GM21619 (cell line): Measurements from ENCODE around the gene ITPR1.

Experiments
- ATAC-seq: cut with Tn5 transposase; IDR thresholded peaks from one replicate; pipeline ENCODE4 v1.9.1; 2021; ENCODE audit not compliant: unreplicated experiment

The ITPR1 gene

DNA sequence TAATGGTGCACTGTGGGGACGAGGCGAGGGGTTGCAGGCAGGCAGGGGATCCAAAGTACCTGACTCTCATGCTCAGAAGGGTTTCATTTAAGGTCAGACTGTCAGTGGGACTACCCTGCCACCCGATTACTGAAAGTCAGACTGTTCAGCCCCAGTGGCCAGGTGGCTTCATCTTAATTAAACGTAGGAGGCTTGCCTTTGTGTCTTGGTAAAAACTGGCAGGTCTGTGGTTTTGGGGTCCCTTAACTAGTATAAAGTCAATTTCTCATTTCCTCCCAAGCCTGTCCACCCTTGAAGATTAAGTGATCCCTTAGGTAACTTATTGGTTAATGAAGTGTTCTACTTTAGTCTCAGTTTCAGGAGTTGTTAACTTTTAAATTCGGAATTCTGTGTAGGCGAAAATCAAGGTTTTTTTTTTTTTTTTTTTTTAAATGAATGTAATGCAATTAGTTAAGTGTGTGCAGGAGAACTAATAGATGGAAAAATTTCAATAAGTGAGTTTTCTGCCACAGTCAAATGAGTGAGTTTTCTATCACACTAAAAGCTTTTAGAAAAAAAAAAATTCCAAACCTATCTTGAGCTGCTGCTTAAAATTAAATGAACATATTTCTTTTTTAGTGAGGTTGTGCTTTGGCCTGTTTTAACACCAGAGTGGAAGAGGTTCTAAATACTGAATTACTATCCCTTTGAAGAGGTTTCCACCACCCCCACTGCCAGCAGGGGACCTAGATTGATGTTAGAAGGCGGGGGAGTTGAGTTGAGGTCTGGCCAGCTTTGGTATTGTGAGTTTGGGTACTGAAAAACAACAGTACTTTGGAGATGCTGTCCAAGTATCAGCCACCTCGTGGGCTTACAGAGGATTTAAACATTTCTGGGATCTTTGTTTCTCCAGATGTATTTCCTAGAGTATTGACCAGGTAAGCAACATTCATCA lies 15.2 kb downstream of the ITPR1 start:
- ATAC-seq, result peak; percentile 70

DNA sequence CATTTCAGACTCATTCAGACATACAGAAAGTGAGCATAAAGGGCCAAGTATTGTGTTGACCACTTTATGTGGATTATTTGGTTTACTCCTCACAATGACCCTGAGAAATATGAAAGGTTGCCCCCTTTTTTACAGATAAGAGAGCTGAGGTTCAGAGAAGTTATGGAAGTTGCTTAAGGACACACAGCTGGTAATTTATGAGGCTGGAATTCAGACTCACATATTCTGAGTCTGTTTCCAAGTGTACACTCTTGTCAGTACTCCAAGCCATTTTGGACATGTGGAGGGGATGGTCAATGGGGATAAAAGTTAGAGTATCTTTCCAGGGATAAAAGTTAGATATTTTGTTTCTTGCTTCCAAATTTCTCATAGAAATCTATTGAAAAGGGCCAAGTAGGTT lies 15.9 kb downstream of the ITPR1 start:
- ATAC-seq, result no peak

DNA sequence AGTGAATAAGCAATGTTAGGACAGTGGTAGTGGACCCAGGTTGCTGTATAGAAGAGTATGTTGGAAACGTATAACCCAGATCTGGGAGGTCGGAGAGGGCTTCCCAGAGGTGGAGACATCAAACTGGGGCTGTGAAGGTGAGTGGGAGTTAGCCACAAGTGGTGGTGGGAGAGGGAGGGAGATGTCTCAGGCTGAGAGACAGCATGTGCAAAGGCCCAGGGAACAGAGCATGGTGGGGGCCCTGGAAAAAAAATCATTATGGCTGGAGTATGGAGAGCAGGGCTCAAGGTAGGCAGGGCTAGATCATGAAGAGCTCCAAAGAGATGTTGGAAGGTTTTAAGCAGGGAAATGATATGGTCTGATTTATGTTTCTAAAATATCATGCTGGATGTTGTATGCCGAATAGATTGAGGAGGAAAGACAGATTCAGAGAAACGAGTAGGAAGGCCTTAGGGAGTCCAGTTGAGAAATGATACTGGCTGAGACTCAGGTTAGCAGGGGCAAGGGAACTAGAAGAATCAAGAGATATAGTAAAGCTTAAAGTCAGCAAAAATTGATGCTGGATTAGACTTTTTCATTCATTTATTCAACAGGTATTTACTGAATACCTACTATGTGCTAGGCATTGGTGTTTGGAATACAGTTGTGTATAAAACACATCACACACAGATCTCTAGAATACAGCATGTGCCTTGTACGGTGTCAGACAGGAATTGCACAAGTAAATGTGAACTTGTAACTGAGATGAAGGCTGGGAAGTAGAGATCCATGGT lies 17.0 kb downstream of the ITPR1 start:
- ATAC-seq, result no peak

DNA sequence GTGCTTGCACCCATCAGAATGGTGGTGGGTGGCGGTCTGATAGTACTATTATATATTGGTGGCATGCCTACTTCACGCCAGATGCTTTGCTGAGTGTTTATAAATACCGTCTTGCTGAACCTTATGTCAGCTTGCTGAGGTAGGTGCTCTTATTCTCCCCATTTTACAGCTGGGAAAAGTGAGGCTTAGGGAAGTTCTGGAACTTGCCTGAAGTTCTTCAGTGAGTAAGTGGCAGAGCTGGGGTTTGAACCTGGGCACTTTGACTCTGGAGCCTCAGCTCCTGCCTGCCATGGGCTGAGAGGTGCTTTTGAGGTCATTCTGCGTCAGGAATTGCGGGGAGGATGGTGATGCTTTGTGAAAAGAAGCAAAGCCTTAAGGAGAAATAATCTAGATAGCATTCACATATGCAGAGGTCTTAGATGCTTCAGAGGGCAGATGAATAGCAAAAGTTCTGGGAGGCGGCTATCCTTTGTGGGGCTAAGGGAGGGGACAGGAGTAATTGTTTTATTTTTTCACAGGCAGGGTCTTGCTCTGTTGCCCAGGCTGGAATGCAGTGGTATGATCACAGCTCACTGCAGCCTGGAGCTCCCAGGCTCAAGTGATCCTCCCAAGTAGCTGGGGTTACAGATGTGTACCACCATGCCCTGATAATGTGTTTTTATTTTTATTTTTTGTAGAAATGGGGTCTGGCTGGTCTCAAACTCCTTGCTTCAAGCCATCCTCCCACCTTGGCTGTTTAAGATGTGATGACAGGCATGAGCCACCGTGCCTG lies 18.5 kb downstream of the ITPR1 start:
- ATAC-seq, result no peak

DNA sequence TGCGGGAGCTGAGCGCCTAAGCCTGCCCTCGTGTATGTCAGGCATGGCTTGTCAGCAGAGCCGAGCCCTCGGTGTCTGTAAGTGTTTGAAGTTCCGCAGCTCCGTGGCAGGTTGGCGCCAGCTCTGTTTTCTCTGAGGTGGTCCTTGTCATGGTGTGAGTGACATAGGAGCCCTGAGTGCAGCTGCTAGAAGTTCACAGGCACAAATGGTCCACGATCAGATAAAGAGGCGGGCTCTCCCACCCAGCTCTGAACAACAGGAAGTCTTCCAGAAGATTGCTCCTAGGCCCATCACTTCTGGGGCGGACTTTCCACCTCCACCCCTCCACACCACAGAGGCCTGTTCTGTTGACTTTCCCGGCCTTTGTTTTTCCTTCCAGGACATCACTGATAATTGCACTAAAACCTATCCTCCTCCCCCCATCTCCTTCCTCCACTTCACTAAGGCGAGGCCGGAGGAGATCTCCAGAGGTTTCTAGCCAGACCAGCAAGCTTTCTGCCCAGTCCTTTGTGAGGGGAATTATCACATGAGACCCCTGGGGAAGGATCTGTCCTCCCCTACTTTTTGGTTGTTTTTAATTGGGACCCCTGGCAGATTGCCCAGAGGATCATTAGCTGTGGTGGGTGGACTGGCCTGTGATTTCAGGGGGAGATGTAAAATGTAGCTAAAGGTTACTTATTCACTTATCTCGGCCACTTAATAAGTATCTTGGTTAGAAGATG lies 19.9 kb downstream of the ITPR1 start:
- ATAC-seq, result no peak

DNA sequence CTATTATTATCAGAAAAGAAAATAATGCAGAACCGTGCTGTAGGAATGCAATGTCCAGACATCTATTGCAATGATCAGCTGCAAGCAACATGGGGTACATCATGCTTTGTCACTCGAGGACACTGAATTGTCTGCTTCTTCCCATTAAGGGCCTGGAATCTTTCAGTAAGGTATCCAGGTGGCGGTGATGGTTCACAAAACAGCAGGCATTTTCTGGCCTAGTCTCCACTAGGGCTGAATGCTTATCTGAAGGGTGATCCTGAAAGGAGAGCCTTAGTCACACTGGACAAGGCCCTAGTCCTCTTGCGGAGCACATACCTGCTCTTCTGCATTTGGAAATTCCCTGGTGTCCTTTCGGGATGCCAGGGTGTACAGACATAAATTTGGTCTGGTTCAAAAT lies 21.2 kb downstream of the ITPR1 start:
- ATAC-seq, result no peak

DNA sequence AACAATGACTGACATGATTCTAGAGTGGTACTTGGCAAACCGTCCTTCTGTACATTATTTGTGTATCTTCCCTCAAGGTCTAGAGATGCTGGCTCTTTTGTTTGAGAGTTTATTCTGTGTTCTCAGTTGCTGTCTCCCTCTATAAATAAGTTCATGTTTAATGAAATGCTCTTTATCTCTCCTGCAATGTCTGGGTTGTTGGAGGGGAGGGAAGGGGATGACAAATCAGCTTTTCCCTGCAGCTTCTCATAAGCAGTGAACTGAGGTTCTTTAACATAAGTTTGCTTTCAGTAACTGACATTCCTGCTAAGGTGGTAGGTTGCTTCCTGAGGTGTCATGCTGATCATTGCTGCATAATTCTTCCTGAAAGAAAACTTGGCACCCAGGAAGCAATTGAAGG lies 21.8 kb downstream of the ITPR1 start:
- ATAC-seq, result no peak

DNA sequence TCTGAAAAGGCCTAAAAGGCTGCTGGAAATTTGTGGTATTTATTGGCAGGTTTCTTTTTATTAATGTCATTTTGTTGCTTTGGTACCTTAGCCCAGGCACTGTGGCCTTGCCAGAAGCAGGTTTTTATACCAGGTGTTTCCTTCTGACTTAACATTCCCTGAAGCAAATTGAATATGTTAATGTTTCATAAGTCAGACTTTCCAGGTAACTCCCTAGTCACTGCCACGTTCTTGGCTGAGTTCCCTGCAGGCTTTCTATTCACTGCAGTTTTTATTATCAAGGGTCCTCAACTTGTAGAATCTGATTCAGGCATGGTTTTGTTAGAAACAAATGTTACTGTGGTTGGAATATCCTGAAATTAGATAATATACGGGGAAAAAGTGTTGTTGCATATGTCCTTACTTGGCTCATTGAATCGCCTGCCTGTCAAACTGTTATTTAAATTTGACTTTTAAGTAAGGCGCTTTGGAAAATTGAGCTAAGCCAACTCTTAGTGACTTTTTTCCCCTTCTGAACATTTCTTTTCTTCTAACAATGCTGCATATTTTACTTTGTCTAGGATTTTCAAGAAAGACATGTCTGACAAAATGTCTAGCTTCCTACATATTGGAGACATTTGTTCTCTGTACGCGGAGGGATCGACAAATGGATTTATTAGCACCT lies 22.9 kb downstream of the ITPR1 start:
- ATAC-seq, result no peak

DNA sequence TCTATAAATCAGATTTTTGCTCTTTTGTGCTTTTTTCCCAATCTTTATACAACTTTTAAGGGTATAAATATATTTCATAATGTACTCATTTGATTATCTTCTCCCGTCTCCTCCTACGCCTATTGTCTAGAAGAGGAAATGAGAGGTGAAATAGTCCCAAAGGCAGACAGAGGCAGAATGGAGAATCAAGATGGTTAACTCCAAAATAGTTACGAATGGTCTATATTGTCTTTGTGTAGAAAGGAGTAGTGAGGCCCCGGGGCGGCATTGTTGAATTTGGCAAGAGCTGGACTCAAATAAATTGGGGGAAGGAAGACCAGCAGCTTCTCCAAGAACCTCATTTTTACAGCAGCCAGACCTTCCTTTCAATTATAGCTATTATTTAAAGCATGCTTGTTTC lies 23.9 kb downstream of the ITPR1 start:
- no peak for ATAC-seq

DNA sequence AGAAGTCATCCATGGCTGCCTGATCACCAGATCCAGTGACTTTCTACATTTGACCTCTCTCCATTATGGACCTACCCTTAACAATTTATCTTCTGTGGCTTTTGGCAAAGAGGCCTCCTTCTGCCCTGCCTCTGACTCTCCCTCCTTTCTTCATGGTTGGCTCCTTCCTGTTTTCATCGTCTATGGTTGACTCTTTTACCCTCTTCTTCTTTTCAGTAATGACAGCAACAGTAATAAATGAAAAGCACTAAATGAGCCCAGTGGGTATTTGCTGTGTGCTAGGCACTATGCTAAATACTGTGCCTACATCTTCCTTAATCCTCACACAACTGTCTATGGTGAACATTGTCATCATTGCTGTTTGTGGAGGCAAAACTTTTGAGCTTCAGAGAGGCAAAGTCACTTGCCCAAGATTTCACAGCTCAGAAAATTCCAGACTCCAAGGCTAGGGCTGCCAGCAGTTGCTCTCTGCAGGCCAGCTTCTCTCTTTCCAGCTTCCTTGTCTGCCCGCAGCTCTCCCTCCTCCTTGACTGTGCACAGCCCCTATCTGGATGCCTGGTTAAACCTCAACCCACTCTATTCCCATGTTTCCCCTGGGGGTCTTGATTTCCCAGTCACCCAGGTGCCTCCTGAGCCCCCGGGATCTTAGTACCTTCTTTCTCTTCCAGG lies 24.6 kb downstream of the ITPR1 start:
- ATAC-seq, result peak; percentile 45

DNA sequence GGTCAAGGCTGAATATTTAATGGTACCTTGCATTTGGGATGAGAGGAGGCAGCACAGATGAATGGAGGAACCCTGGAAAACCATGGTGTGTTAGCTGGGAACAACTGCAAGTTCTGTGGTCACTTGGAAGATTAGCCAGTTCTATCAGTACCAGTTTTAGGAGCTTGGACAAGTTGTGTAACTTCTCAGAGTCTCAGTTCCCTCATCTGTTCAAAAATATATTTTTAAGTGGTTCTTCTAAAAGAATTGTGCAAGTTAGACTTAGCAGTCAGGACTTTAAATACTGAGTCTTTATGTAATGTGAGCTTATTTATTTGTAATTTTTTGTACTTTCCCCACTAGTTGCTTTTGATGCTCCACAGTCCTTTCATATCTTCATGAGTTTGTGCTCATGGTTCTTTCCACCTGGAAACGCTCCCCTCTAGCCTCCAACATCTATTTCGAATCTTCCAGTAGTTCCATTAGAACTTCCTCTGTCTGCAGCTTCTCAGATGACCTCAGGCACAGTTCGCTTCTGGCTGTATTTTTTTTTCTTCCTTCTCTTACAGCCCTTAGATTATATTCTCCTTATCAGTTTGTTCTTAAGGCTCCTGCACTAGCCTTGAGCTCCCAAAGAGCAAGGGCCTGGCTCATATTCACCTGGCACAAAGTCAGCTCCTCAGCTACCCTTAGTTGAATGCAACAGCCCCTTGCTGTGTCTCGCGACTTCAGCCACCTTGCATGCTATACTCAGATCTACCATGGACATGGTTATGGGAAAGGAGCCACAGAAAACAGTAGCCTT lies 27.1 kb downstream of the ITPR1 start:
- no peak for ATAC-seq

DNA sequence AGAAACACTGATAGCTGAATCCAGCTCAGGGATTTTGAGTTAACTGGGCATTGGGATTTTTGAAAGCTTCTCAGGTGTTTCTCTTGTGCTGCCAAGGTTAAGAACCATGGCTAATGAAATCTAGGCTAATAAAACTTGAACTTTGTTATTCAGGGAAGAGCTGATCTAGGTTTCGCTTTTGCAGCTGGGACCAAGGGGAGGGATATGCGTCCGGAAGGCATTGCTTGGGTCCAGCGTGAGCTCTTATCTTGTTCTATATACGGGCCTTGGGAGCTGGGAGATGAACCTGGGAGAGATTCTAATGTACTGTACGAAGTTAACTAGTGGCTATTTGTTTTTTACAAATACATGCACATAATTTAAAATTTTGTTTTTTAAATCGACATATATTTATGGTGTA lies 29.8 kb downstream of the ITPR1 start:
- ATAC-seq, result no peak

DNA sequence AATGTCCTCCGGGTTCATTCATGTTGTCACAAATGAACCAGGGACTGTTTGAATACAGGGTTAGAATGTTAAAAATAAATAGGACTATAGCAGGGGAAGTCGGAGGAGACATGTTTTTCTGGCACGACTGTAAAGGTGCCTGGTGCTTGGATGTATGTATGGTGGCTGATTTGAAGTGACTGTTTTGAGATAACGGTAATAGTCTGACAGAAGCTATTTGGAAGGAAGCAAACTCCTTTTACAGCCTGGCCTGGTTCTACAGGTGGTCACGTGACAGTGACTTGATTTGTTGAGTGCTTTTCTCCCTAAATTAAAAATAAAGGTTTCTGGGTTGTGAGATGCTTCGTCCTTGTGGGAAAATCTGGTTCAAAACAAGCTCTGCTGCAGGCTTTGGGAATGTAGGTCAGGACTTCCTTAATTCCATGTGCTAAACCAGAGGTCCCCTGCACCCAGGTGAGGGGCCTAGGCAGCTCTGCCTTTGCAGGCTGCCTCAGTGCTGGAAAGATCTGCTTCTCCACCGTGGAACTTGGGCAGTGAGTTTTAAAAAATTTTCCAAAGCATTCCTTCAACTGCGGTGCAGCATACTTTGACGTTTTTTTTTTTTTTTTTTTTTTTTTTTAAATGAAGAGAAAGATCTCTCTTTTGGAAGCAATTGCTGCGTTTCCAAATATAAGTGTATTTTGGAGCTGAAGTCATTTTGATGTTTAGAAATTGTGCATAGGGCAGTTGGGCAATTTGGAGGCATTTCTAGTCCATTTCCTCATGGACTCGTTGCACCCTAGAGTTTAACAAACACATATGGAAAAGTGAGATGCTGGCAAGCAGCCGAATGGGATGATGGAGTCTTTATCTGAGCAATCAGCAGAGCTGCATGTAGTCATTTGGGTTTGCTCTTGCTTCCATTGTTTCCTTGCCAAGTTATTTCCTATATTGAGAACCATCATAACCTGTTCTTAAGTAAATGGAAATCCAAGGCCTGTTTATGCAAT lies 30.9 kb downstream of the ITPR1 start:
- ATAC-seq, result no peak

DNA sequence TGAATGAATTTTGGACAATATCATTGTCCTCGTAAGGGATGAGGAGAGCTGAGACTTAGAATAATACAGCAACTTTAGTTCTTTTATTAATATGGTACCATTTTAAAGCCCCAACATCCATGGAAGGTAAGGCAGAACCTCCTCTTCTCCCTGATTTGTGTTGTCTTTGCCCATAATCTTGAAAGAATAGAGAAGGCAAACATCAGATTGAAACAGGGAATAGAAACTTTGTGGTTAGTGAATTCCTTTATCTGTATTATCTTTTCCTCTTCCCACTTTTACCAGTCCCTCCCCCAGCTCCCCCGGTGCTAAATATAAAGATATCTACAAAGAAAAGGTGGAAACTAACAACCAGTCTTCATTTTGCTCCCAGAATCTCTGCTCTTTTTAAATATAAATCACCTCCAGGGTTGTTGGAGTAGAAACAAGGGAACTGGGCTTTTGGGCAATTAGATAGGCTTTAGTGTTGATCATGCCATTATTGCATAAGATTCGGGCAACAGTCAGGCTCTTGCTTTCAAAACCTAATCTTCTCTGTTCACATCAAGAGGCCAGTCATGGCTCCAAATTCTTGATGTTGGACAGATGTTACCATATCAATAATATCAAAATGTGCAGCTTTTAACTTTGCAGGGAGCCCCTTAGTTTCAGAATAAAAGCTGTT lies 32.5 kb downstream of the ITPR1 start:
- ATAC-seq, result no peak

DNA sequence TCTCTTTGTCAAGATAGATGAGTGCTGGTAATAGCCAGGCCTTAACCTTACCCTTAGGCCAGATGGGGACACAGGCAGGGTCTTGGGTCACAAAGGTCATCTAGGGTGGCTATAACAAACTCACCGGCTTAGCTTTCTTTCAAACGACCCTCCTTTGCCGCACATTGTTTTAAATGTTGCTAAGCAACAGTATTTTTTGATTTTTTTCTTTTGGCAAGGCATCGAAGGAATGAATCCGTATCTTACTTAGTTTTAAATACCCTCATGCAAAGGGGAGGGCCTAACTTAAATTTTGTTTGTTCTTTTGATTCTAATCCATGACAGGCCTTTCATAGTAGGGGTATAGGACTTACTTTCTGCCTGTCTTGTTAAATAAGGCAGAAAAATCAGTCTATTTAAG lies 35.2 kb downstream of the ITPR1 start:
- no peak for ATAC-seq

DNA sequence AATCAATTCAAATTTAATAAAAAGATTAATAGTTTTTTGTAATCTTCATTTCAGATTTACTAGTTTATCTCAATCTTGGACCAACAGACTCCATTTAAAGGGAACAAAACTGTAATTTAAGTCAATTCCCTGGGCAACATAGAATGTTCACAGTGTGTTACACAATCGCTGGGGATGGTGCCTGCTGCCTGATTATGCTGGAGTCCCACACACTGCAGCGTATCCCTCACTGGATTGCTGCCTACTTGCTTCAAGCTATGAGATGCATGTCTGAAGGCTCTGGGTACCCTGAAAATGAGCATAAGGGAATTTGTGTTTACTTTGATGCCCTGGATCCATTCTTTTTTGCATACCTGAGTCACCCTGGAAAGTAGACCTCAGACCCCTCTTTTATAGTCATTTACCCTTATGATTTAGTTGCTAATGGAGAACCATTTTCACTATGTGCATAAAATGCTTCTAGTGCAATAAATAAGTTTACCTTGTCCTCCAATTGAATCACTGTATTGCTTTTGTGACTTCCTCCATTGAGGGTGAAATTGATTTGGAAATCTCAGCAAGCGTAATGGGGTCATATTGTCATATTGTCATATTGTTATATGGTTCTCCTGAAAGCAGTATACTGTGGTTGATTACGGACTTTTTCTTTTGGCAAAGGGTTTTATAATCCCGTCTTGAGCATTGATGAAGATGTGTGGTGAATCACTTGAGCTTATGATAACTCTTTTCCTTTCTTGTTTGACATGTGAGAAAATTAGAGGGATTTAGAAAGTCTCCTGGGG lies 35.9 kb downstream of the ITPR1 start:
- ATAC-seq, result no peak
